ENCODE measurements around the gene PRSS1. TPM values are rescaled to one million over a fixed set of nuclear protein-coding genes. Genes with fewer than 3 reads are reported as not detected.
"Not testable (repeated sequence)": the region's sequence is repeated elsewhere in the genome, so short reads cannot be mapped to it uniquely, and the experiment has no call there.

PRSS1 gene
- total RNA-seq, 4 donors from 2014 or later = 1.0 TPM; not detected in 3

DNA sequence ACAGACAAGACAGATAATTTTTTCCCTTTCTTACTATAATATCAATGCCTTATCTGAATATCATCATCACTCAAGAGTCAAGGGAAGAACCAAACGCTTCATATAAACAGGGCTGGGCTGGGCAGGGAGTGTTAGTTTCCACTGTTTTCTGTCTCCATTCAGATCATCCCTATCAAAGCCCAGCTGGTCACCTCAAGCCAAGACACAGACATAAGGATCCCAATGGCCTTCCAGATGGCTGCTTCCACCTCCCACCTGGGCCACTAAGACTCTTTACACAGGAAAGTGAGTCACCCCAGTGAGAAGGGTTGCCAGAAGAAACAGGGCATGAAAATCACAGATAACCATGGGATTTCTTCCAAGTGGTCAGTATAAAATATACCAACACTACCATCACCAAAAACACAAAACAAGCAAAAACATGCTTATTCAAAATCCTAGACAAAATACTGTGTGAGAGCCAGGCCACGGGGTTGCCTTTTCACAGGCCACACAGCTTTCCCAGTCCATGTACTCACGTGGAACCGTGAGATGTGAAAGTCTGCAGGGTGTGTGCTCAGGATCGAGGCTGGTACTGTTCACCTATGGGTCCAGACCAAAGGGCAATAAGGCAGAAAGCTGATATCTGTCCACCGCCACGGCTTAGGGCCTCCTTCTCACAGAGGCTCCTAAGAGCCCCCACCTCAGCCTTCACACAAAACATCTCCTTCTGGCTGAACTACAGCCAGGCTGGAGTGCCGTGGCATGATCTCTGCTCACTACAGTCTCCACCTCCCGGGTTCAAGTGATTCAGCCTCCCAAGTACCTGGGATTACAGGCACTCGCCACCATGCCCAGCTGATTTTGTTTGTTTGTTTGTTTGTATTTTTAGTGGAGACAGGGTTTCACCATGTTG is 5.7 kb downstream of the PRSS1 start:
- Histone ChIP-seq H3K27me3 (no peaks in the 10 kb centered on the region), H3K9me3 (no peaks in the 10 kb centered on the region), H3K36me3 (no peaks in the 10 kb centered on the region), H3K27ac (no peak overlapping the region), H3K4me1 (no peaks in the 10 kb centered on the region), H3K4me3 (no peak overlapping the region)
- TF ChIP-seq, protein P1, sequence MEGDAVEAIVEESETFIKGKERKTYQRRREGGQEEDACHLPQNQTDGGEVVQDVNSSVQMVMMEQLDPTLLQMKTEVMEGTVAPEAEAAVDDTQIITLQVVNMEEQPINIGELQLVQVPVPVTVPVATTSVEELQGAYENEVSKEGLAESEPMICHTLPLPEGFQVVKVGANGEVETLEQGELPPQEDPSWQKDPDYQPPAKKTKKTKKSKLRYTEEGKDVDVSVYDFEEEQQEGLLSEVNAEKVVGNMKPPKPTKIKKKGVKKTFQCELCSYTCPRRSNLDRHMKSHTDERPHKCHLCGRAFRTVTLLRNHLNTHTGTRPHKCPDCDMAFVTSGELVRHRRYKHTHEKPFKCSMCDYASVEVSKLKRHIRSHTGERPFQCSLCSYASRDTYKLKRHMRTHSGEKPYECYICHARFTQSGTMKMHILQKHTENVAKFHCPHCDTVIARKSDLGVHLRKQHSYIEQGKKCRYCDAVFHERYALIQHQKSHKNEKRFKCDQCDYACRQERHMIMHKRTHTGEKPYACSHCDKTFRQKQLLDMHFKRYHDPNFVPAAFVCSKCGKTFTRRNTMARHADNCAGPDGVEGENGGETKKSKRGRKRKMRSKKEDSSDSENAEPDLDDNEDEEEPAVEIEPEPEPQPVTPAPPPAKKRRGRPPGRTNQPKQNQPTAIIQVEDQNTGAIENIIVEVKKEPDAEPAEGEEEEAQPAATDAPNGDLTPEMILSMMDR (IDR thresholded peaks at IDR 0.05) = no peak
- TF ChIP-seq POLR2A (IDR thresholded peaks at IDR 0.05) = no peak
- intact Hi-C loops (cut with DNase I; ENCODE audit: low total_unique reads) = no loop called here
- DNase-seq = no peak

DNA sequence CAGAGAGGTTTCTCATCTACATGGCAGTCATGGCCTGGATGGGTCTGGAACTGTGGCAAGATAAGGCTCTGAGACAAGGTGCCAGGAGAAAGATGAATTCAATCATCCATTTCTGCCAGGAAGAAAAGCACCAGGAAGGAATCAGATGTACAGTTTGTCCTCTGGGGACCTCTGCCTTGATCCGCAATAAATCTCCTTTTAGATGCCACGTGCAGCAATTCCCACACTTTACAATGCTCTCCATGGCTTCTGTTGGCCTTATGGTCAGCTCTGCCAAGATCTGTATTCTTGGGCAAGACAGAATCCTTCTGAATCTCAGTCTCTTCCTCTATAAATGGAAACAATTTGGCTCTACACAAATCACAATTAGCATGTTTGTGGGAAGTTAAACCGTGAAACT is 9.0 kb downstream of the PRSS1 start:
- DNase-seq; H3K9me3 ChIP-seq; intact Hi-C loops (cut with DNase I; ENCODE audit: low total_unique reads): not testable (repeated sequence)

DNA sequence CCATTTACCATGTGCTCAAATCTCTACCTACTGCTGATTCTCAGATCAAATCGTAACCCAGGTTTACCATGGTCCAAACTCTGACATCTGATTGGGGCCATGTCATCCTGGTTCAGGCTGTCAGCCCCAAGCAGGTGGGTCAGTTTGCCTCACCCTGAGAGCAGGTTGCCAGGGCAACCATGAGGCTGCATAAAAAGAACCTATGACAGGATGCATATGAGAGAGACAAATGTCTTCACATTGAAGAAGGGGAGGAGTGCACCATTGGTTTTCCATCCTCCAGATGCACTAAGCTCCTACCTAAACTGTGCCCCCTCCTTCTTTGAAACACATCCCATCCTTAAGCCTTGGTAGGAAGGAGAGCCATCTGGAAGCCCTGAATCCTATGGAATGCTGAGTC is 10.2 kb downstream of the PRSS1 start:
- no peak for DNase-seq

More for the DNA sequence above, 9.0 kb downstream of the PRSS1 start:
- not testable (repeated sequence) for H3K4me3 ChIP-seq, H3K4me1 ChIP-seq, H3K27ac ChIP-seq, H3K36me3 ChIP-seq, H3K27me3 ChIP-seq

DNA sequence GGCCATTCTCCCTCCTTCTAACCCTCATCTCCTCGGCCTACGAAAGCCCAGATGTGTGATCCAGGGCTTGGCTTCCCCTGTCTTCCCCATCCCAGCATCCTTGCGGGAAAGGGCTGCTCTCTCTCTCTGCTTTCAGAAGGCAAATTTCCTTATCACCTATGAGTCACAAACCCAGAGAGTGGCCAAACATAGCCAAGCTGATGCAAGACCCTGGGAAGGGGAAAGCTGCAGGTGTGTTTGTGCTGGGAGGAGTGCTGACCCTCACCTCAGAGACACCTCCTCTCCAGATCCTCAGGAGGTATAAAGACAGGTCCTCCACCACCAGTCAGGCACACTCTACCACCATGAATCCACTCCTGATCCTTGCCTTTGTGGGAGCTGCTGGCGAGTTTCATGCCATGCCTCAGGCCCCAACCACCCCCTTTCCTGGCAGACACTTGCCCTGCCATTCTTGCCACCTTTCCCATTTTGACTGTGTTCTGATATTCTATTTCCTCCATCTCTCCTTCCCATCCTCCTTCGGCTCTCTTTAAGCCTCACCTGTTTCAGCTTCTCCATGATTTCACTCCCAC is 10.9 kb downstream of the PRSS1 start:
- intact Hi-C loops (cut with DNase I; ENCODE audit: low total_unique reads) = no loop called here
- H3K4me3 ChIP-seq = no peak overlapping the region
- no peak for DNase-seq
- no peaks in the 10 kb centered on the region for H3K27me3 ChIP-seq
- no peaks in the 10 kb centered on the region for H3K9me3 ChIP-seq
- H3K27ac ChIP-seq = no peak overlapping the region
- TF ChIP-seq, protein P1 (IDR thresholded peaks at IDR 0.05) = no peak
- TF ChIP-seq POLR2A (IDR thresholded peaks at IDR 0.05) = no peak
- no peaks in the 10 kb centered on the region for H3K4me1 ChIP-seq
- no peaks in the 10 kb centered on the region for H3K36me3 ChIP-seq

More for the DNA sequence above, 10.2 kb downstream of the PRSS1 start:
- intact Hi-C loops (cut with DNase I; ENCODE audit: low total_unique reads) = no loop called here
- no peaks in the 10 kb centered on the region for H3K27me3 ChIP-seq
- H3K36me3 ChIP-seq = no peaks in the 10 kb centered on the region
- no peak for TF ChIP-seq POLR2A (IDR thresholded peaks at IDR 0.05)
- TF ChIP-seq, protein P1 (IDR thresholded peaks at IDR 0.05) = no peak
- H3K9me3 ChIP-seq = no peaks in the 10 kb centered on the region
- H3K27ac ChIP-seq = no peak overlapping the region
- H3K4me3 ChIP-seq = no peak overlapping the region
- H3K4me1 ChIP-seq = no peaks in the 10 kb centered on the region

DNA sequence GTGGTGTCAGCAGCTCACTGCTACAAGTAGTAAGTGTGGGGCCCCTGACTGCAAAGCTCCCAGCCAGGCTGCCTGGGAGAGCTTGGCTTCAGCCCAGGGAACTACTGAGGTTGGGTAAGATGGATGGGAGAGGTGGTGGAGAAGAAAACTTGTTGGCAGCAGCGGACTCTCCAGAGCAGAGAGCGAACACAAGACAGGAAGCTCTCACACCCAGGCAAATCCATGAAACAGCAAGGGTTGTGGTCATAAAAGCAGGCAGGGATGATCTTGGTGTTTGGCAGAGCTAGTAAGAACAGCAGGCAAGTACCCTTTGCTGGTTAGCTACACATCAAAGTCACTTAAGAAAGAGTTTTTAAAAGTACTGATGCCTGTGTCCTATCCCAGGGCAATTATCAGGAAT is 12.3 kb downstream of the PRSS1 start:
- H3K4me3 ChIP-seq; H3K4me1 ChIP-seq; DNase-seq; H3K36me3 ChIP-seq; intact Hi-C loops (cut with DNase I; ENCODE audit: low total_unique reads); H3K27me3 ChIP-seq; H3K9me3 ChIP-seq; H3K27ac ChIP-seq: not testable (repeated sequence)

DNA sequence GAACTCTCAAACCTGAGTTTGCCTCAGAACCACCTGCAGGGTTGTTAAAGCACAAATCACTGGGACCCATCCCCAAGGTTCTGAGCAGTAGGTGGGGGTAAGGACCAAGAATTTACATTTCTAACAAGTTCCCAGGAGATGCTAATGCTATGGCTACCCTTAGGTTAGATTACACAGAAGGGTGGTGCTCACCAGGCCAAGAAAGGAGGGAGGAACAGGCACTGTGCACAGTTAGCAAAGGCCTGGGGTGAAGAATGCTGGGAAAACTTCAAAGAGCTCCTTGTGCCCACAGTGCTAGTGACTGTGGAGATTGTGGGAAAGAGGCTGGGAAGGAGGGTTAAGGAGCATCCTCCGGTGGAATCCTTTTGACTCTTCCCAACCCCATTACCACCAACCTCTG is 12.8 kb downstream of the PRSS1 start:
- Histone ChIP-seq H3K4me1 (no peaks in the 10 kb centered on the region), H3K4me3 (no peak overlapping the region), H3K36me3 (no peaks in the 10 kb centered on the region), H3K9me3 (no peaks in the 10 kb centered on the region), H3K27ac (no peak overlapping the region), H3K27me3 (no peaks in the 10 kb centered on the region)
- intact Hi-C loops (cut with DNase I; ENCODE audit: low total_unique reads) = no loop called here
- no peak for DNase-seq
- TF ChIP-seq, protein P1 (IDR thresholded peaks at IDR 0.05) = no peak
- no peak for TF ChIP-seq POLR2A (IDR thresholded peaks at IDR 0.05)

All from uterus (tissue), 4 donors.